Heart left ventricle (tissue), 13 donors: ENCODE data around the gene SUCNR1.

Experiments used
- POLR2A ChIP-seq, 2 donors: fragments of 450-650 bp; IDR thresholded peaks; one replicate each; pipeline ENCODE4 v1.6.1; 2017; ENCODE audit warnings: antibody characterized with exemption in 2 of 2, mild to moderate bottlenecking in 2 of 2, moderate library complexity in 2 of 2
- TF ChIP-seq, protein P1 (sequence below), 12 donors: fragments of 200-600 bp; sonication (generic) in 4 of 12; IDR thresholded peaks; one replicate each; pipeline versions ENCODE4 v1.5.0 to v1.8.0; 2018 to 2022; ENCODE audit warnings: antibody characterized with exemption in 12 of 12, mild to moderate bottlenecking in 5 of 12
- donor health status: ischemic (EF 13 %, LVEDD 7.1; RV severe dilation, severe dysfunction).
- donor health status: DM: no; HTN: yes; CAD: no.
- donor health status: DM: no; HTN: no; CAD: no.
- donor health status: ischemic (EF 25% LVEDD 6.9; RV normal size, moderate dysfunction).
- donor health status: ischemic (EF 25% LVEDD 5.7; RV mildly dilated, moderate dysfunction).
- donor health status: ischemic (EF 35%, LVEDD 5.7; RV mildly dilated, moderate dysfunction).
- donor health status: nonischemic (EF 11% LVEDD 7.7; RV severe dilation, severe dysfunction).
- donor health status: DM: yes; HTN: yes; CAD: no.
- donor health status: PGD.
- donor health status: ischemic (EF 29% LVEDD 5.4; RV normal size, mild dysfunction).
- donor health status: nonischemic (EF 23%, LVEDD 6.1; RV moderate dilation, normal function).

DNA sequence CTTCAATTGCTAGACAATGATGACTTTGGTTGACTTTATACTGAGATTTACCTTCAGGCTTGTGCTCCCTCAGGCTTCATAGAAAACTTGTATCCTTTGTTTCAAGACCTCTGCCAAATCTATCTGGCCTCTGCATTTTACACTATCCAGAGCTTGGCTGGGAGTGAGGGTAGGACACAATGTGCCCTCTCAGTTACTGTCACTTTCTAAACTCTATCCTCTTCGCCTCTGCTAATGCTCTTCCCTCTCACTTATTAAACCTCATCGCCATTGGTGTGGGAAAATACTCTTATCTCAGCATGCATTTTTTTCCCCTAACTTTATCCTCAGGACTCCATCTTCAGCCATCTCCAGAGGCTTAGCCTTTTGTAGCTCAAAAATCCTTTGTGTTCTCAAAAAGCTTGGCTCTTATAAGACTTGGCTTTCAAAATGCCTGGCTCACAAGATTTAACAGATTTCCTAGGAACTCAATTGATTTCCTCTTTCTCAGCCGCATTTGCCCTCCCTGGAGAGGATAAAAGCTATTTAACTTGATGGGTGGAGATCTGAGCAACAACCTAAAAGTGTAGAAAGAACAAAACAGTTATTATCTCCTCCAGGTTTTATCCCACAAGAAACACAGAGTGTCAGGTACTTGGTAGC lies 28.3 kb downstream of the SUCNR1 start:
- TF ChIP-seq, protein P1, sequence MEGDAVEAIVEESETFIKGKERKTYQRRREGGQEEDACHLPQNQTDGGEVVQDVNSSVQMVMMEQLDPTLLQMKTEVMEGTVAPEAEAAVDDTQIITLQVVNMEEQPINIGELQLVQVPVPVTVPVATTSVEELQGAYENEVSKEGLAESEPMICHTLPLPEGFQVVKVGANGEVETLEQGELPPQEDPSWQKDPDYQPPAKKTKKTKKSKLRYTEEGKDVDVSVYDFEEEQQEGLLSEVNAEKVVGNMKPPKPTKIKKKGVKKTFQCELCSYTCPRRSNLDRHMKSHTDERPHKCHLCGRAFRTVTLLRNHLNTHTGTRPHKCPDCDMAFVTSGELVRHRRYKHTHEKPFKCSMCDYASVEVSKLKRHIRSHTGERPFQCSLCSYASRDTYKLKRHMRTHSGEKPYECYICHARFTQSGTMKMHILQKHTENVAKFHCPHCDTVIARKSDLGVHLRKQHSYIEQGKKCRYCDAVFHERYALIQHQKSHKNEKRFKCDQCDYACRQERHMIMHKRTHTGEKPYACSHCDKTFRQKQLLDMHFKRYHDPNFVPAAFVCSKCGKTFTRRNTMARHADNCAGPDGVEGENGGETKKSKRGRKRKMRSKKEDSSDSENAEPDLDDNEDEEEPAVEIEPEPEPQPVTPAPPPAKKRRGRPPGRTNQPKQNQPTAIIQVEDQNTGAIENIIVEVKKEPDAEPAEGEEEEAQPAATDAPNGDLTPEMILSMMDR (IDR thresholded peaks at IDR 0.05) = no peak
- TF ChIP-seq POLR2A (IDR thresholded peaks at IDR 0.05) = no peak
